ENCODE results near the gene GTPBP6.

DNA sequence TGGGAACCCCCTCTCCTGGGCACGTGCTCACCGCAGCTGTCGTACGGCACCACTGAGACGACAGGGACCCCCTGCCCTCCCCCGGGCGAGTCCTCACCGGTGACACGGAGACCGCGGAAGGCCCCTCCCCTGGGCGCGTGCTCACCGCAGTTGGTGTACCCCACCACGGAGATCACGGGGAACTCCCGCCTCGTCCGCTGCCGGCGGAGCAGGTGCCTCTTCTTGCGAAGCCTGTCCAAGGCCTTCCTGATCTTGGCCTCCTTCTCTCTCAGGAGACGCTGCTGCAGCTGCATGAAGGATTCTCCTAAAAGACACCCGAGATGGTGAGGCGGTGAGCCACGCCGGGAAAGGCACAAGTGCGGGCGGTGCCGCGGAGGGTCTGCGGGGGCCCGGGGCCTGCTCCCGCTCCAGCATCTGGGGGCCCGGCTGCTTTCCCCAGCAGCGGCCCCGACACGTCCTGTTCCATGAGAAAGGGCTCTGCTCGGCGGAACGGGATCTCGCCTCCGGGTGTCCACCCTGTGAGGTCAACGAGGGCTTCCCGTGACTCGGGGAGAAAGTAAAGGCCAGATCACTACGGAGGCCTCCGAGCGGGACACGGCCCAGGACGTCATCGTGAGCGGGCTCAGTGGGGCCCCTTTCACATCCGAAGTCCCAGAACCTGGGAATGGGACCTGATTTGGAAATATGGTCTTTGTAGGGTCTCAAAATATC lies 5.8 kb downstream of the GTPBP6 start:
- TF ChIP-seq POLR2A (IDR thresholded peaks at IDR 0.05) = no peak
- TF ChIP-seq, protein P1, sequence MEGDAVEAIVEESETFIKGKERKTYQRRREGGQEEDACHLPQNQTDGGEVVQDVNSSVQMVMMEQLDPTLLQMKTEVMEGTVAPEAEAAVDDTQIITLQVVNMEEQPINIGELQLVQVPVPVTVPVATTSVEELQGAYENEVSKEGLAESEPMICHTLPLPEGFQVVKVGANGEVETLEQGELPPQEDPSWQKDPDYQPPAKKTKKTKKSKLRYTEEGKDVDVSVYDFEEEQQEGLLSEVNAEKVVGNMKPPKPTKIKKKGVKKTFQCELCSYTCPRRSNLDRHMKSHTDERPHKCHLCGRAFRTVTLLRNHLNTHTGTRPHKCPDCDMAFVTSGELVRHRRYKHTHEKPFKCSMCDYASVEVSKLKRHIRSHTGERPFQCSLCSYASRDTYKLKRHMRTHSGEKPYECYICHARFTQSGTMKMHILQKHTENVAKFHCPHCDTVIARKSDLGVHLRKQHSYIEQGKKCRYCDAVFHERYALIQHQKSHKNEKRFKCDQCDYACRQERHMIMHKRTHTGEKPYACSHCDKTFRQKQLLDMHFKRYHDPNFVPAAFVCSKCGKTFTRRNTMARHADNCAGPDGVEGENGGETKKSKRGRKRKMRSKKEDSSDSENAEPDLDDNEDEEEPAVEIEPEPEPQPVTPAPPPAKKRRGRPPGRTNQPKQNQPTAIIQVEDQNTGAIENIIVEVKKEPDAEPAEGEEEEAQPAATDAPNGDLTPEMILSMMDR (IDR thresholded peaks at IDR 0.05) = no peak

Measured in right lobe of liver (tissue), 4 donors.